Spleen (tissue), 11 donors: ENCODE measurements around the gene GALNT15. TPM values are rescaled to one million over a fixed set of nuclear protein-coding genes. Genes with fewer than 3 reads are reported as not detected.

Experiments used
- DNase-seq: peaks from one replicate; pipeline ENCODE4 v3.0.0-alpha.2; 2020
- H3K27ac ChIP-seq, 8 donors: fragments of 200-600 bp; sonication (generic) in 7 of 8; 1 replicate in 4 of 8; 2 replicates in 4 of 8; pipeline versions ENCODE4 v1.5.0 to v1.8.0; 2016 to 2021; ENCODE audit warnings: inconsistent platforms in 4 of 8, mild to moderate bottlenecking in 4 of 8, moderate library complexity in 1 of 8
- H3K27me3 ChIP-seq, 7 donors: fragments of 200-600 bp; sonication (generic) in 6 of 7; replicated peaks in 1 of 7; 1 replicate in 4 of 7; 2 replicates in 3 of 7; pipeline versions ENCODE4 v1.5.0 to v1.8.0; 2016 to 2021; ENCODE audit warnings: inconsistent platforms in 3 of 7, mild to moderate bottlenecking in 1 of 7
- H3K36me3 ChIP-seq, 6 donors: fragments of 200-600 bp; sonication (generic) in 5 of 6; 1 replicate in 4 of 6; 2 replicates in 2 of 6; pipeline versions ENCODE4 v1.5.0 to v1.8.0; 2016 to 2021; ENCODE audit warnings: inconsistent platforms in 2 of 6
- H3K4me1 ChIP-seq, 6 donors: fragments of 200-600 bp; sonication (generic) in 5 of 6; 1 replicate in 3 of 6; 2 replicates in 3 of 6; pipeline versions ENCODE4 v1.5.0 to v1.8.0; 2016 to 2021; ENCODE audit warnings: inconsistent platforms in 3 of 6
- H3K4me3 ChIP-seq, 8 donors: fragments of 200-600 bp; sonication (generic) in 7 of 8; 1 replicate in 4 of 8; 2 replicates in 4 of 8; pipeline versions ENCODE4 v1.5.0 to v1.8.0; 2016 to 2021; ENCODE audit warnings: inconsistent platforms in 4 of 8, mild to moderate bottlenecking in 4 of 8, moderate library complexity in 2 of 8
- H3K9me3 ChIP-seq, 8 donors: fragments of 200-600 bp; sonication (generic) in 7 of 8; 1 replicate in 4 of 8; 2 replicates in 4 of 8; pipeline versions ENCODE4 v1.5.0 to v1.8.0; 2016 to 2021; ENCODE audit warnings: inconsistent platforms in 4 of 8
- CTCF ChIP-seq, 11 experiments: fragments of 200-600 bp in 7 of 11; fragments of 450-650 bp in 4 of 11; sonication (generic) in 4 of 11; IDR thresholded peaks in 8 of 11; conservative IDR thresholded peaks in 3 of 11; 1 replicate in 7 of 11; 2 replicates in 4 of 11; pipeline versions ENCODE4 v1.4.0 to v1.8.0; 2016 to 2021; ENCODE audit warnings: antibody characterized with exemption in 11 of 11, inconsistent platforms in 4 of 11, mild to moderate bottlenecking in 1 of 11
- POLR2A ChIP-seq, 3 donors: fragments of 450-650 bp; IDR thresholded peaks; one replicate each; pipeline ENCODE4 v1.5.1; 2017; ENCODE audit warnings: antibody characterized with exemption in 3 of 3, mild to moderate bottlenecking in 1 of 3
- POLR2AphosphoS5 ChIP-seq, 3 donors: sonication (generic); formaldehyde crosslinking; IDR thresholded peaks; one replicate each; pipeline ENCODE4 v1.5.1; 2017; ENCODE audit warnings: antibody characterized with exemption in 3 of 3
- WGBS, 5 donors: extraction: QIAGEN DNeasy Blood & Tissue Kit in 3 of 5; methylation state at CpG; one replicate each; pipeline versions ENCODE4 v1.1.5 to v1.1.7; 2013 to 2018; 5-methylcytosine and 5-hydroxymethylcytosine counted together
- intact Hi-C: fragments of 100-400 bp; cut with DNase I; formaldehyde crosslinking; loops from one replicate; pipeline ENCODE4 v1.15.0; 2023; ENCODE audit warnings: low total_unique reads
- polyA plus RNA-seq, 3 donors: library from polyadenylated mRNA; stranded (reverse); fragments of 200-250 nt; gene quantifications; one replicate each; pipeline ENCODE4 v1.2.1, GENCODE V29; 2013
- total RNA-seq, 7 donors: library from RNA; depleted of rRNA in 3 of 7; stranded (reverse); fragments of >200 nt in 3 of 7; fragmentation: NEBNext Ultra II Directional in 4 of 7; extraction: Animal tissue kit (Norgen Biotek cat#: 25700) in 4 of 7; gene quantifications; one replicate each; pipeline versions ENCODE4 v1.1.0 to v1.2.1, GENCODE V29; 2016 to 2021
- donor health status: healthy with polysubstance abuse.
- donor health status: DM: no; HTN: no; CAD: no; lungs with moderate emphysema.
- donor health status: DM: no; HTN: no; CAD: no.
- donor health status: Bipolar disorder and iron deficiency.
- donor health status: healthy.
- donor health status: DM: no; HTN: no; CAD: no.
- donor health status: DM: yes; HTN: yes; CAD: no.

The GALNT15 gene
- total and polyA plus RNA-seq, 10 donors: 2.5 to 147 (median 42.1) TPM

GRCh38 chr3:16262174-16262573 is 87.7 kb downstream of the GALNT15 start:
- TF ChIP-seq CTCF (IDR thresholded peaks at IDR 0.05 in 8 of 11, conservative IDR thresholded peaks at IDR 0.05 in 3 of 11) (no peak), POLR2AphosphoS5 (IDR thresholded peaks at IDR 0.05) (no peak), POLR2A (IDR thresholded peaks at IDR 0.05) (no peak)
- Histone ChIP-seq H3K4me1 (peaks cover 26 to 55% (median 45%) of the 10 kb centered on the region in 6 donors), H3K27ac (no peak overlapping the region), H3K36me3 (peaks cover 0 to 45% (median 21%) of the 10 kb centered on the region in 6 donors), H3K9me3 (no peaks in the 10 kb centered on the region), H3K4me3 (no peak overlapping the region), H3K27me3 (no peaks in the 10 kb centered on the region)
- intact Hi-C loops: no loop called here
- 57 to 76% (median 66%) methylated on average over 4 of the region's 4 CpGs for WGBS, 5 donors
- DNase-seq: no peak

DNA sequence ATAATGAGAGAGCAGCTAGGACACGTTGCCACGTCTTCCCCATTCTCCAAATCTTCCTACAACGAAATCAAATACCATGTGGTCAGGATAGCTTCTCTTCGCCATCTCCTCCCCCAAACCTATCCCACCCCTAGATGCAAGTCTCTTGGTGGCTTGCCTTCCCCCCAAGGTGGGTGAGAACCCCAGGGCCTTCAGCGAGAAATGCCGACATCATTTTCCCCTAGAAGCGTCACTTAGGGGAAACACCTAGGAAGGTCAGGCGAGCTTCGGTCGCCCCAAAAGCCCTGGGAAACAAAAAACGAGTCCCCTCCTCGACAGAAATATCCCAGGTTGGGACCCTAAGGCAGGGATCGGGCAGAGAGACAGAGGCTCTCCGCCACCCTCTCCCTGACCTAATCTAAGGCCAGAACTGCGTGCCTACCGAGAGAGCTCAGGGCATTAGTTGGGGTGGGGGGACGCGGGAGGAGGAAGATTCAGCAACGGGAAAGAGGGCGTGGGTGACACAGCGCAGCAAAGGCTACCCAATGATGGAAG is 89.8 kb downstream of the GALNT15 start:
- H3K4me3 ChIP-seq: peak overlapping the region; percentile 77 to 96 (median 93)
- peaks cover 26 to 75% (median 57%) of the 10 kb centered on the region in 6 donors for H3K4me1 ChIP-seq
- no peak for TF ChIP-seq POLR2AphosphoS5 (IDR thresholded peaks at IDR 0.05)
- TF ChIP-seq CTCF (IDR thresholded peaks at IDR 0.05 in 8 of 11, conservative IDR thresholded peaks at IDR 0.05 in 3 of 11): peak in 1 of 11 experiments; percentile 37
- H3K36me3 ChIP-seq: peaks cover 0 to 32% (median 15%) of the 10 kb centered on the region in 6 donors
- peak; percentile 72 for DNase-seq
- peak overlapping the region; percentile 87 to 97 (median 91) for H3K27ac ChIP-seq
- WGBS, 5 donors: 0 to 2% (median 1%) methylated on average over 21 of the region's 21 CpGs
- no peaks in the 10 kb centered on the region for H3K9me3 ChIP-seq
- intact Hi-C loops: no loop called here
- no peaks in the 10 kb centered on the region for H3K27me3 ChIP-seq

- no peaks in the 10 kb centered on the region for H3K9me3 ChIP-seq
Observed at GRCh38 chr3:16264708-16265454, 90.4 kb downstream of the GALNT15 start, which contains the start of the genes DPH3 and OXNAD1. Gene DPH3 (minus strand): TSS chr3:16264943. CDS start chr3:16264876, 67 bp downstream. Gene OXNAD1 (plus strand): TSS chr3:16265212. CDS start chr3:16270953, 5,741 bp downstream.

More at GRCh38 chr3:16264708-16265454, 90.4 kb downstream of the GALNT15 start, which contains the start of the genes DPH3 and OXNAD1:
- DNase-seq: peak; percentile 100
- 0 to 1% (median 0%) methylated on average over 30 to 61 of the region's 61 CpGs for WGBS, 5 donors
- Histone ChIP-seq H3K4me3 (peak within 1 kb of the TSS; percentile 77 to 96 (median 93)), H3K27me3 (no peaks in the 10 kb centered on the region), H3K4me1 (peaks cover 26 to 75% (median 57%) of the 10 kb centered on the region in 6 donors), H3K27ac (peak within 1 kb of the TSS; percentile 87 to 97 (median 91)), H3K36me3 (peaks cover 0 to 32% (median 12%) of the 10 kb centered on the region in 6 donors)
- intact Hi-C loops: no loop called here
- TF ChIP-seq POLR2AphosphoS5 (IDR thresholded peaks at IDR 0.05): peak; percentile 94 to 97 (median 96)
- peak; percentile 18 to 69 (median 22) for TF ChIP-seq POLR2A (IDR thresholded peaks at IDR 0.05)
- TF ChIP-seq CTCF (IDR thresholded peaks at IDR 0.05 in 8 of 11, conservative IDR thresholded peaks at IDR 0.05 in 3 of 11): peak in 6 of 11 experiments; percentile 30 to 61 (median 55)
